Osteocyte (in vitro differentiated cells): ENCODE data around the gene GZF1. TPM values are rescaled to one million over a fixed set of nuclear protein-coding genes. Genes with fewer than 3 reads are reported as not detected.

Experiments used
- DNase-seq: peaks from one replicate; pipeline ENCODE4 v3.0.0; 2021; ENCODE audit warnings: mixed read lengths; ENCODE audit not compliant: unreplicated experiment; ENCODE audit errors: extremely low spot score
- H3K27ac Mint-ChIP-seq: one replicate; pipeline ENCODE4 v1.8.0; 2021; ENCODE audit warnings: mild to moderate bottlenecking, mixed read lengths; ENCODE audit not compliant: unreplicated experiment
- H3K27me3 Mint-ChIP-seq: one replicate; pipeline ENCODE4 v1.8.0; 2021; ENCODE audit warnings: mixed read lengths; ENCODE audit not compliant: unreplicated experiment
- H3K36me3 Mint-ChIP-seq: one replicate; pipeline ENCODE4 v1.8.0; 2021; ENCODE audit warnings: mixed read lengths; ENCODE audit not compliant: unreplicated experiment
- H3K4me1 Mint-ChIP-seq: one replicate; pipeline ENCODE4 v1.8.0; 2021; ENCODE audit warnings: mixed read lengths; ENCODE audit not compliant: unreplicated experiment
- H3K4me3 Mint-ChIP-seq: one replicate; pipeline ENCODE4 v1.8.0; 2021; ENCODE audit warnings: mild to moderate bottlenecking, moderate library complexity, mixed read lengths; ENCODE audit not compliant: unreplicated experiment
- H3K9me3 Mint-ChIP-seq: one replicate; pipeline ENCODE4 v1.8.0; 2021; ENCODE audit warnings: mixed read lengths; ENCODE audit not compliant: unreplicated experiment
- total RNA-seq: library from RNA; stranded (reverse); gene quantifications from 2 replicates; pipeline ENCODE4 v1.2.1, GENCODE V29; 2021
- TF ChIP-seq, protein P1 (sequence below): fragments of 200-600 bp; sonication (generic); IDR thresholded peaks from 2 replicates; pipeline ENCODE4 v1.5.0; 2021; ENCODE audit warnings: antibody characterized with exemption, mild to moderate bottlenecking, moderate library complexity

The GZF1 gene
- total RNA-seq, 1 donor from 2014 or later, result 16.8 TPM

DNA sequence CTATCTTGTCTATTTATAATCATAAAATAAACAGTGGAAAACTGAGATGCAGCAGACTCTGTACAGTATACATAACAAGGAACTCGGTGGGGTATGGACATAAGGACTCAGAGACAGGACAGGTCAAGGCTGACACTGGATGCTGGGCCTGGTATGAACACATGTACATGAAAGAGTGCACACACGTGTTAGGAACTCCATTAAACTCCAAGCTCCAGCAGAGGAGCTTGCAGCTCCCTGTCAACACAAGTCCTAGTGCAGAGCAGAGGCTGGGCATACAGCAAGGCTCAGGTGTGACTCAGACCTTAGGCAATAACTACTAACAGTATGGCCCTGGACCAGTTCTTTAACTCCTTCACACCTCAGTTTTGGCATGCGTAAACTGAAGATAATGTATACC lies 42.2 kb downstream of the GZF1 start:
- H3K27ac Mint-ChIP-seq, result no peak overlapping the region
- no peak for DNase-seq
- H3K27me3 Mint-ChIP-seq, result no peaks in the 10 kb centered on the region
- TF ChIP-seq, protein P1, sequence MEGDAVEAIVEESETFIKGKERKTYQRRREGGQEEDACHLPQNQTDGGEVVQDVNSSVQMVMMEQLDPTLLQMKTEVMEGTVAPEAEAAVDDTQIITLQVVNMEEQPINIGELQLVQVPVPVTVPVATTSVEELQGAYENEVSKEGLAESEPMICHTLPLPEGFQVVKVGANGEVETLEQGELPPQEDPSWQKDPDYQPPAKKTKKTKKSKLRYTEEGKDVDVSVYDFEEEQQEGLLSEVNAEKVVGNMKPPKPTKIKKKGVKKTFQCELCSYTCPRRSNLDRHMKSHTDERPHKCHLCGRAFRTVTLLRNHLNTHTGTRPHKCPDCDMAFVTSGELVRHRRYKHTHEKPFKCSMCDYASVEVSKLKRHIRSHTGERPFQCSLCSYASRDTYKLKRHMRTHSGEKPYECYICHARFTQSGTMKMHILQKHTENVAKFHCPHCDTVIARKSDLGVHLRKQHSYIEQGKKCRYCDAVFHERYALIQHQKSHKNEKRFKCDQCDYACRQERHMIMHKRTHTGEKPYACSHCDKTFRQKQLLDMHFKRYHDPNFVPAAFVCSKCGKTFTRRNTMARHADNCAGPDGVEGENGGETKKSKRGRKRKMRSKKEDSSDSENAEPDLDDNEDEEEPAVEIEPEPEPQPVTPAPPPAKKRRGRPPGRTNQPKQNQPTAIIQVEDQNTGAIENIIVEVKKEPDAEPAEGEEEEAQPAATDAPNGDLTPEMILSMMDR, result no peak
- H3K4me1 Mint-ChIP-seq, result peaks cover 19% of the 10 kb centered on the region
- H3K9me3 Mint-ChIP-seq, result no peaks in the 10 kb centered on the region
- peaks cover 3% of the 10 kb centered on the region for H3K36me3 Mint-ChIP-seq
- H3K4me3 Mint-ChIP-seq, result no peak overlapping the region

DNA sequence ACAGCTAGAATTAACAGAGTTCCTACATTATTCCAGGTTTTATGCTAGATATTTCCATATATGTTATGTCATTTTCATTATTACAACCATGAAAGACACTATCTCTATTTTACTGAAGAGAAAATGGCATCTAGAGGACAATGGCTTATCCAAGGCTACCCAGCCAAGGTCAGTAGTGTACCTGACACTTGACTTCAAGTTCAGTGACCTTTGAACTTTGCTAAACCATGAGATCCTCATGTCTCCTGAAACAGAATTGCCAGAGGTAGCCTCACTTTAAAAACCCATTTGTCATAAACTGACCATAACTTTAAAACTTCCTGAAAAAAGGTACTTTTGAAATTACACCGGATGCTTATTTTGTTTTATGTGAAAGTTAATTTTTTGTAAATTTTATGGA lies 44.9 kb downstream of the GZF1 start:
- DNase-seq, result no peak
- TF ChIP-seq, protein P1, result no peak
- Mint-ChIP-seq H3K27me3 (no peaks in the 10 kb centered on the region), H3K36me3 (no peaks in the 10 kb centered on the region), H3K27ac (no peak overlapping the region), H3K9me3 (no peaks in the 10 kb centered on the region), H3K4me3 (no peak overlapping the region), H3K4me1 (peaks cover 35% of the 10 kb centered on the region)

DNA sequence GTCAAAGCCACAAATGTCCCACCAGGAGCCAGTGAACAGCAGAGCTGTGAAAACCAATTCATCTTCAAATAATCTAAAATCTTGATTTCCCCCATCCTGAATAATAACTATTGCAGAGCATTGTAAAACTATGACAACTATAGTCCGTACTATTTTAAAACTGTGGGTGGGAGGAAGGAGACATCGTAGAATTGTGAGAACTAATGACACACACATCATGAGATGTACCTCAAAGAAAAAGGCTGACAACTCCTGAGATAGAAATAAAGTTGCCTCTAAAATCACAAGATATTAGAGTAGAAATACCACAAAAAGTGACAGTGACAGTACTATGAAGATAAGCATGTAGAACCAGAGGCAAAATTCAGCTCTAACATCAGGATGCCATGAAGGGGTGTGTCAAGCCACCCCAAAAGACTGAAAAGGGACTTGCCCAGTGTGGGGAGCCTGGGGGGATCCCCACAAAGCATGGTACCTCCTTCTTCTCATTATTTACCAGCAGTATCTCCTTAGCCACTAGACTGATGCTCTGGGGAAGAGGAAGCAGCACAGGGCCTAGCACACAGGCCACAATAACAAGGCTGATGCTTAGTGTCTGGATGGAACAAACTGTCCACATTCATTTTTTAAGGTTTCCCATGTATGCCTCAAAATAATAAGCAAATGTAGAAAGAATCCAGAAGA lies 45.9 kb downstream of the GZF1 start:
- no peak overlapping the region for H3K4me3 Mint-ChIP-seq
- no peaks in the 10 kb centered on the region for H3K9me3 Mint-ChIP-seq
- H3K4me1 Mint-ChIP-seq, result peaks cover 43% of the 10 kb centered on the region
- no peaks in the 10 kb centered on the region for H3K36me3 Mint-ChIP-seq
- no peak for DNase-seq
- H3K27ac Mint-ChIP-seq, result no peak overlapping the region
- H3K27me3 Mint-ChIP-seq, result no peaks in the 10 kb centered on the region
- TF ChIP-seq, protein P1, result no peak

DNA sequence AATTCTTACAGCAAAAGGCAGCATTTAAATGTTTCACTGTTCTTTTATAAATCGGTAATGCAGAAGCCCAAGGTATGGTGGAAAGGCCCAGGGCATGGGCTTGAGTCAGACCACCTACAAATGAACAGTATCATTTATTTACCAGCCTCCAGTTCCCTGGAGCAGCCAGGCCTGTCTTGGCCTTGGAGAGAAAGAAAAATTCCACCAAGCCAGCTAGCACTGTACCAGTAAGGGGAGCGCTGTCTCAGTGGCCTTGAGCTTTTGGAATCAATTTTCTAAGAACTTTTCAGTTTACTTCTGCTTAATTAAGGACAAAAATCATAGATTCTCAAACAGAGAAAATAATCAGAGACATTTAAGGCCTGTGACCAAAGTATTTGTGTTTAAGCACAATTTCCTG lies 47.0 kb downstream of the GZF1 start:
- Mint-ChIP-seq H3K4me1 (peaks cover 44% of the 10 kb centered on the region), H3K36me3 (no peaks in the 10 kb centered on the region), H3K9me3 (no peaks in the 10 kb centered on the region), H3K27ac (no peak overlapping the region), H3K4me3 (no peak overlapping the region), H3K27me3 (no peaks in the 10 kb centered on the region)
- no peak for DNase-seq
- TF ChIP-seq, protein P1, result no peak

DNA sequence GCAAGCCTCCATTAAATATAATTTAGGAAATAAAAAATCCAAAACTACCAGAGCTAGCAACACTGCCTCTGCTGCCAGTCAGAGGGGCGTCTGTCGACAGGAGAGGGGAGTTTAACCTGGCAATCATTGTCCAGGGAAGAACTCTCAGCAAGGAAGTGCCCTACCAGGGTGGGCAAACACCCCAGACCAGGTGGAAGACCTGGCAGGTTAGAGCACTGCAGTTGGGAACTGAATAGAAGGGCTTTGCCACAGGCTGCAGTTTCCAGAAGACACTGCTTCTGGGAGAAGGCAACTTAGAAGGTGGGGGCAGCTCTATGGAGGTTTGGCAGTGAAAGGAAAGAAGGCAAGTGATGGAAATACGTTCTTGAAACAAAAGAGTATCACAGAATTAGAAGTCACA lies 47.8 kb downstream of the GZF1 start:
- Mint-ChIP-seq H3K9me3 (no peaks in the 10 kb centered on the region), H3K27ac (no peak overlapping the region), H3K4me3 (no peak overlapping the region), H3K4me1 (peaks cover 41% of the 10 kb centered on the region), H3K27me3 (no peaks in the 10 kb centered on the region), H3K36me3 (no peaks in the 10 kb centered on the region)
- DNase-seq, result no peak
- TF ChIP-seq, protein P1, result no peak
